HG03575 (cell line): ENCODE results near the gene ARID5B.
A peak's percentile ranks its signal among the peaks of the same experiment; 100 is the strongest.

Experiments used
- ATAC-seq: cut with Tn5 transposase; IDR thresholded peaks from one replicate; pipeline ENCODE4 v1.9.1; 2021; ENCODE audit not compliant: unreplicated experiment, insufficient number of reproducible peaks, low FRiP score; ENCODE audit errors: extremely low read depth

Gene ARID5B

GRCh38 chr10:61931620-61932332 is 30.3 kb downstream of the ARID5B start:
- ATAC-seq, result no peak

- ATAC-seq, result no peak
These were observed 32.5 kb downstream of the ARID5B start for GRCh38 chr10:61933859-61934555.

GRCh38 chr10:61935077-61935476 is 33.6 kb downstream of the ARID5B start:
- ATAC-seq, result no peak

- ATAC-seq, result no peak
These were observed 35.3 kb downstream of the ARID5B start for GRCh38 chr10:61936770-61937169.

GRCh38 chr10:61937631-61938351 is 36.3 kb downstream of the ARID5B start:
- no peak for ATAC-seq

- ATAC-seq, result no peak
These were observed 38.4 kb downstream of the ARID5B start for GRCh38 chr10:61939902-61940301.

- ATAC-seq, result no peak
These were observed 39.7 kb downstream of the ARID5B start for GRCh38 chr10:61941202-61941681.

GRCh38 chr10:61942604-61943461 is 41.3 kb downstream of the ARID5B start:
- ATAC-seq, result no peak

- ATAC-seq, result peak; percentile 35
These were observed 42.3 kb downstream of the ARID5B start for GRCh38 chr10:61943674-61944378.

- ATAC-seq, result no peak
These were observed 43.1 kb downstream of the ARID5B start for GRCh38 chr10:61944410-61945147.

GRCh38 chr10:61949687-61950086 is 48.2 kb downstream of the ARID5B start:
- no peak for ATAC-seq

GRCh38 chr10:61950449-61951143 is 49.1 kb downstream of the ARID5B start:
- no peak for ATAC-seq

GRCh38 chr10:61951144-61951483 is 49.6 kb downstream of the ARID5B start:
- ATAC-seq, result no peak

GRCh38 chr10:61952028-61952674 is 50.7 kb downstream of the ARID5B start:
- ATAC-seq, result no peak

GRCh38 chr10:61953183-61953582 is 51.7 kb downstream of the ARID5B start:
- ATAC-seq, result no peak

GRCh38 chr10:61957806-61958205 is 56.3 kb downstream of the ARID5B start:
- no peak for ATAC-seq

- ATAC-seq, result no peak
These were observed 56.8 kb downstream of the ARID5B start for GRCh38 chr10:61958311-61958710.
